ENCODE measurements around the gene PON3. TPM values are rescaled to one million over a fixed set of nuclear protein-coding genes. Genes with fewer than 3 reads are reported as not detected.

The PON3 gene
- total and polyA plus RNA-seq, 2 of the 4 experiments (the other 2 are of a cell fraction) = not detected

DNA sequence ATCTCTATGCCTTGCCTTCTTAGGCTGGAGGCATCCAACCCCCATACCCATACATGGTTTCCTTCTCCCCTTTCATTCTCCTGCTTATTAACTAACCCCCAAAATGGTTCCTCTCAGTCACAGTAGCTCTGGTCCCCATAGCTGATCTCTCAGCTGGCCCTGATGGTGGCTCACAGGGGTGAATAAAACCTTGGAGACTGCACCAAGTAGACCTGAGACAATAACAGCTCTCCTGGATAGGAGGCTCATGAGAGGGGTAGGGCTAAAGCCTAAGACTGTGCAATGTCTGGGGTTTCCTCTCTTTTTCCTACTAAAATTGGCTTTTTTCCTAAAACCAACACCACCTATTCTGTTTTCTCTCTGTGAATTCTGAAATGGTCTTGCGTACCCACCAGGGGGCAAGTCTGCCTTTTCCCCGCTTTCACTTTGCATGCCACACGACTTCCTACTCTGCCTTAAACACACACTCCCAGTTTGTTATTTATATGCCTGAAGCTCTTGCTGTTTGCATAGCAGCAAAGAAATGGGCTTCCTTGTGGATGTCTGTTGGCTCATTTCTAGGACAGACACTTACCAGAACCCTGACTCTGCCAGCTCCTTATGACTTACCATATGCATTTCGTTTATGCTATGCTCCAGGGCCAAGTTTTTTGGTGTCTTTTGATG lies 53.4 kb downstream of the PON3 start:
- Histone ChIP-seq H3K4me3 (ENCODE audit: insufficient read depth, low read depth, low read length) (no peak overlapping the region), H3K18ac (ENCODE audit: low read depth, low read length) (no peak overlapping the region), H3K4me2 (ENCODE audit: low read depth, low read length) (no peak overlapping the region), H3K36me3 (ENCODE audit: control insufficient read depth, insufficient read depth, low read length) (no peaks in the 10 kb centered on the region), H3K9ac (ENCODE audit: low read depth, low read length) (no peak overlapping the region), H2BK15ac (ENCODE audit: low read depth, low read length) (no peak overlapping the region), H3K14ac (replicated peaks; ENCODE audit: low read depth, low read length) (no peak overlapping the region), H2AFZ (replicated peaks; ENCODE audit: low read length, poor library complexity) (no peak overlapping the region), H3K23ac (ENCODE audit: low read depth, low read length) (no peak overlapping the region), H2BK20ac (ENCODE audit: low read depth, low read length) (no peak overlapping the region), H2AK5ac (ENCODE audit: low read depth, low read length) (no peak overlapping the region), H3K4me1 (ENCODE audit: control insufficient read depth, insufficient read depth, low read length) (no peaks in the 10 kb centered on the region), H4K5ac (ENCODE audit: low read depth, low read length) (no peak overlapping the region), H3K56ac (ENCODE audit: extremely low read depth, insufficient read depth, low read length) (no peak overlapping the region), H2BK5ac (ENCODE audit: low read depth, low read length, poor library complexity, severe bottlenecking) (no peak overlapping the region), H4K8ac (ENCODE audit: low read depth in 2 of 2, low read length in 2 of 2) (no peak overlapping the region), H2BK120ac (ENCODE audit: low read depth, low read length) (no peak overlapping the region), H3K27ac (ENCODE audit: insufficient read depth, low read length) (no peak overlapping the region), H3K9me1 (ENCODE audit: insufficient read depth, low read length) (no peaks in the 10 kb centered on the region), H4K91ac (ENCODE audit: insufficient read depth, low read depth, low read length) (no peak overlapping the region), H3K79me1 (ENCODE audit: low read depth in 1 of 2, low read length in 2 of 2) (no peaks in the 10 kb centered on the region), H3K4ac (ENCODE audit: low read depth, low read length) (no peak overlapping the region), H2AK9ac (replicated peaks; ENCODE audit: low read depth, low read length, poor library complexity) (no peak overlapping the region), H4K20me1 (ENCODE audit: insufficient read depth, low read length) (no peaks in the 10 kb centered on the region), H3K27me3 (ENCODE audit: control insufficient read depth, insufficient read depth, low read length) (no peaks in the 10 kb centered on the region), H3K9me3 (ENCODE audit: control insufficient read depth, insufficient read depth, low read length) (no peaks in the 10 kb centered on the region)
- ChIA-PET CTCF (no interaction called here), POLR2A (ENCODE audit: unreplicated experiment) (no interaction called here)
- in situ Hi-C loops (cut with MboI; ENCODE audit: low sequenced_read_pairs) = no loop called here
- dilution Hi-C loops (cut with HindIII; ENCODE audit: low sequenced_read_pairs, unreplicated experiment) = no loop called here
- no peak for ATAC-seq (ENCODE audit: low read depth)
- intact Hi-C loops (cut with micrococcal nuclease) = no loop called here
- TF ChIP-seq BHLHE40 (IDR thresholded peaks at IDR 0.05; ENCODE audit: low read depth, low read length) = no peak
- no peak for TF ChIP-seq MAFK (IDR thresholded peaks at IDR 0.05; ENCODE audit: low read depth, low read length)
- WGBS, 2 experiments (ENCODE audit: extremely low coverage in 2 of 2, insufficient read length in 1 of 2) = 67% methylated on average over 1 of the region's 4 CpGs; no CpG with 5 or more reads in 1 of the 2 experiments
- no TSS peak for BruUV-seq (replicated peaks)
- no peak for DNase-seq

Data from IMR-90 (cell line).